ENCODE data around the gene TEX50.

DNA sequence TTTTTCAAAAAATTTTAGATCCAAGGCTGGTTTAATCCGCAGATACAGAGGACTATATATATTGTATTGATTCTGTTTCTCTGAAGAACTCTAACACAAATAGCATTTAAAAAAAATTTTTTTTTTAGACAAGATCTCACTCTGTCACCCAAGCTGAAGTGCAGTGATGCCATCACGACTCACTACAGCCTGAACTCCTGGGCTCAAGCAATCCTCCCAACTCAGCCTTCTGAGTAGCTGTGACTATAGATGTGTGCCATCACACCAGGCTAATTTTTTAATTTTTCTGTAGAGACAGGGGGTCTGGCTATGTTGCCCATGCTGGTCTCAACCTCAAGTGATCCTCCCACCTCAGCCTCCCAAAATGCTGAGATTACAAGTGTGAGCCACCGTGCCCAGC lies 31.5 kb downstream of the TEX50 start:
- TF ChIP-seq, protein P1, sequence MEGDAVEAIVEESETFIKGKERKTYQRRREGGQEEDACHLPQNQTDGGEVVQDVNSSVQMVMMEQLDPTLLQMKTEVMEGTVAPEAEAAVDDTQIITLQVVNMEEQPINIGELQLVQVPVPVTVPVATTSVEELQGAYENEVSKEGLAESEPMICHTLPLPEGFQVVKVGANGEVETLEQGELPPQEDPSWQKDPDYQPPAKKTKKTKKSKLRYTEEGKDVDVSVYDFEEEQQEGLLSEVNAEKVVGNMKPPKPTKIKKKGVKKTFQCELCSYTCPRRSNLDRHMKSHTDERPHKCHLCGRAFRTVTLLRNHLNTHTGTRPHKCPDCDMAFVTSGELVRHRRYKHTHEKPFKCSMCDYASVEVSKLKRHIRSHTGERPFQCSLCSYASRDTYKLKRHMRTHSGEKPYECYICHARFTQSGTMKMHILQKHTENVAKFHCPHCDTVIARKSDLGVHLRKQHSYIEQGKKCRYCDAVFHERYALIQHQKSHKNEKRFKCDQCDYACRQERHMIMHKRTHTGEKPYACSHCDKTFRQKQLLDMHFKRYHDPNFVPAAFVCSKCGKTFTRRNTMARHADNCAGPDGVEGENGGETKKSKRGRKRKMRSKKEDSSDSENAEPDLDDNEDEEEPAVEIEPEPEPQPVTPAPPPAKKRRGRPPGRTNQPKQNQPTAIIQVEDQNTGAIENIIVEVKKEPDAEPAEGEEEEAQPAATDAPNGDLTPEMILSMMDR (IDR thresholded peaks at IDR 0.05): no peak
- TF ChIP-seq POLR2A (IDR thresholded peaks at IDR 0.05): no peak
- no peak for TF ChIP-seq EP300 (IDR thresholded peaks at IDR 0.05)
- no peak for TF ChIP-seq POLR2AphosphoS5 (IDR thresholded peaks at IDR 0.05)
